NT2/D1 (cell line): ENCODE data around the gene MS4A6E.

Source experiments
- SUZ12 ChIP-seq: IDR thresholded peaks from 2 replicates; pipeline ENCODE4 v1.6.1; 2011; ENCODE audit not compliant: insufficient read length, insufficient read depth; ENCODE audit errors: extremely low read depth
- ZNF274 ChIP-seq: IDR thresholded peaks from 2 replicates; pipeline ENCODE4 v1.6.1; 2011; ENCODE audit warnings: mild to moderate bottlenecking, low read depth, low read length

- TF ChIP-seq ZNF274, result no peak
- TF ChIP-seq SUZ12, result no peak
Observed at GRCh38 chr11:60314635-60315321, 12.3 kb upstream of the MS4A6E start.
